GM21825 (cell line): ENCODE measurements around the gene AIPL1.

Experiments used
- ATAC-seq: cut with Tn5 transposase; IDR thresholded peaks from one replicate; pipeline ENCODE4 v1.9.1; 2021; ENCODE audit warnings: mild to moderate bottlenecking, moderate library complexity; ENCODE audit not compliant: unreplicated experiment

The AIPL1 gene

GRCh38 chr17:6468051-6468790, 33.3 kb upstream of the AIPL1 start:
- ATAC-seq, result no peak

GRCh38 chr17:6467567-6467966, 32.6 kb upstream of the AIPL1 start:
- ATAC-seq, result no peak

GRCh38 chr17:6465206-6466003, 30.5 kb upstream of the AIPL1 start:
- ATAC-seq, result no peak

- no peak for ATAC-seq
Measured at GRCh38 chr17:6464446-6465041, 29.6 kb upstream of the AIPL1 start.

- ATAC-seq, result no peak
Measured at GRCh38 chr17:6463616-6464445, 28.9 kb upstream of the AIPL1 start.

GRCh38 chr17:6462692-6463091, 27.8 kb upstream of the AIPL1 start:
- no peak for ATAC-seq

- ATAC-seq, result no peak
Measured at GRCh38 chr17:6461792-6462524, 27.0 kb upstream of the AIPL1 start.

- ATAC-seq, result no peak
Measured at GRCh38 chr17:6461246-6461645, 26.3 kb upstream of the AIPL1 start.

GRCh38 chr17:6460531-6461161, 25.7 kb upstream of the AIPL1 start:
- no peak for ATAC-seq

- ATAC-seq, result no peak
Measured at GRCh38 chr17:6458460-6458950, 23.6 kb upstream of the AIPL1 start.

GRCh38 chr17:6457688-6458459, 23.0 kb upstream of the AIPL1 start:
- ATAC-seq, result no peak

- ATAC-seq, result no peak
Measured at GRCh38 chr17:6456914-6457687, 22.2 kb upstream of the AIPL1 start.

- no peak for ATAC-seq
Measured at GRCh38 chr17:6456321-6456720, 21.4 kb upstream of the AIPL1 start.

- no peak for ATAC-seq
Measured at GRCh38 chr17:6455321-6455705, 20.4 kb upstream of the AIPL1 start.

GRCh38 chr17:6454495-6455320, 19.8 kb upstream of the AIPL1 start:
- ATAC-seq, result no peak

- no peak for ATAC-seq
Measured at GRCh38 chr17:6453279-6454024, 18.5 kb upstream of the AIPL1 start.
